Nephron progenitor cell (in vitro differentiated cells): ENCODE measurements around the gene AURKA.
A peak's percentile ranks its signal among the peaks of the same experiment; 100 is the strongest.

ENCODE experiments used
- DNase-seq: peaks from one replicate; pipeline ENCODE4 v3.0.0; 2021
- H3K27ac Mint-ChIP-seq: 2 replicates; pipeline ENCODE4 v1.8.0; 2021; ENCODE audit warnings: mild to moderate bottlenecking, moderate library complexity, mixed read lengths
- H3K27me3 Mint-ChIP-seq: 2 replicates; pipeline ENCODE4 v1.8.0; 2021; ENCODE audit warnings: mild to moderate bottlenecking, low read depth, mixed read lengths; ENCODE audit not compliant: poor library complexity
- H3K36me3 Mint-ChIP-seq: 2 replicates; pipeline ENCODE4 v1.8.0; 2021; ENCODE audit warnings: low read depth, mixed read lengths
- H3K4me1 Mint-ChIP-seq: 2 replicates; pipeline ENCODE4 v1.8.0; 2021; ENCODE audit warnings: mixed read lengths
- H3K4me3 Mint-ChIP-seq: 2 replicates; pipeline ENCODE4 v1.8.0; 2021; ENCODE audit warnings: mild to moderate bottlenecking, moderate library complexity, mixed read lengths
- H3K9me3 Mint-ChIP-seq: 2 replicates; pipeline ENCODE4 v1.8.0; 2021; ENCODE audit warnings: mild to moderate bottlenecking, moderate library complexity, mixed read lengths
- CTCF ChIP-seq: fragments of 200-600 bp; sonication (generic); IDR thresholded peaks from 2 replicates; pipeline ENCODE4 v1.5.0; 2021; ENCODE audit warnings: antibody characterized with exemption

AURKA gene

GRCh38 chr20:56392132-56392880 is at the start of gene AURKA, which contains the start of gene CSTF1:
TSS of gene AURKA (minus strand) at chr20:56392215. CDS start at chr20:56388197, 4,018 bp downstream.
TSS of gene CSTF1 (plus strand) at chr20:56392645. CDS start at chr20:56395553, 2,908 bp downstream.
- Mint-ChIP-seq H3K27ac (peak within 1 kb of the TSS; percentile 83), H3K9me3 (no peaks in the 10 kb centered on the region), H3K4me3 (no peak within 1 kb of the TSS), H3K36me3 (peaks cover 48% of the 10 kb centered on the region), H3K27me3 (no peaks in the 10 kb centered on the region), H3K4me1 (peaks cover 32% of the 10 kb centered on the region)
- peak; percentile 96 for DNase-seq
- TF ChIP-seq CTCF = no peak

GRCh38 chr20:56440346-56441007 is 48.5 kb upstream of the AURKA start:
- Mint-ChIP-seq H3K36me3 (no peaks in the 10 kb centered on the region), H3K27ac (no peak overlapping the region), H3K9me3 (no peaks in the 10 kb centered on the region), H3K4me1 (no peaks in the 10 kb centered on the region), H3K27me3 (peaks cover 18% of the 10 kb centered on the region), H3K4me3 (no peak overlapping the region)
- TF ChIP-seq CTCF = no peak
- no peak for DNase-seq

GRCh38 chr20:56439771-56440291 is 47.8 kb upstream of the AURKA start:
- no peaks in the 10 kb centered on the region for H3K9me3 Mint-ChIP-seq
- no peak overlapping the region for H3K4me3 Mint-ChIP-seq
- no peak for TF ChIP-seq CTCF
- H3K36me3 Mint-ChIP-seq = no peaks in the 10 kb centered on the region
- H3K27ac Mint-ChIP-seq = no peak overlapping the region
- no peaks in the 10 kb centered on the region for H3K4me1 Mint-ChIP-seq
- no peak for DNase-seq
- peaks cover 11% of the 10 kb centered on the region for H3K27me3 Mint-ChIP-seq

- no peaks in the 10 kb centered on the region for H3K4me1 Mint-ChIP-seq
Measured at GRCh38 chr20:56438284-56438683, 46.3 kb upstream of the AURKA start.

GRCh38 chr20:56437196-56437960 is 45.4 kb upstream of the AURKA start:
- Mint-ChIP-seq H3K9me3 (no peaks in the 10 kb centered on the region), H3K4me3 (no peak overlapping the region), H3K36me3 (no peaks in the 10 kb centered on the region), H3K4me1 (no peaks in the 10 kb centered on the region), H3K27me3 (peaks cover 14% of the 10 kb centered on the region), H3K27ac (no peak overlapping the region)
- no peak for DNase-seq
- TF ChIP-seq CTCF = no peak

More at GRCh38 chr20:56438284-56438683, 46.3 kb upstream of the AURKA start:
- H3K27ac Mint-ChIP-seq = no peak overlapping the region
- H3K9me3 Mint-ChIP-seq = no peaks in the 10 kb centered on the region
- H3K27me3 Mint-ChIP-seq = peaks cover 10% of the 10 kb centered on the region
- H3K36me3 Mint-ChIP-seq = no peaks in the 10 kb centered on the region
- H3K4me3 Mint-ChIP-seq = no peak overlapping the region
- no peak for TF ChIP-seq CTCF
- DNase-seq = no peak
